ENCODE data around the gene TBCEL. TPM values are rescaled to one million over a fixed set of nuclear protein-coding genes. Genes with fewer than 3 reads are reported as not detected.

Gene TBCEL
- total RNA-seq, 1 experiment from 2014 or later, result 17.2 TPM

DNA sequence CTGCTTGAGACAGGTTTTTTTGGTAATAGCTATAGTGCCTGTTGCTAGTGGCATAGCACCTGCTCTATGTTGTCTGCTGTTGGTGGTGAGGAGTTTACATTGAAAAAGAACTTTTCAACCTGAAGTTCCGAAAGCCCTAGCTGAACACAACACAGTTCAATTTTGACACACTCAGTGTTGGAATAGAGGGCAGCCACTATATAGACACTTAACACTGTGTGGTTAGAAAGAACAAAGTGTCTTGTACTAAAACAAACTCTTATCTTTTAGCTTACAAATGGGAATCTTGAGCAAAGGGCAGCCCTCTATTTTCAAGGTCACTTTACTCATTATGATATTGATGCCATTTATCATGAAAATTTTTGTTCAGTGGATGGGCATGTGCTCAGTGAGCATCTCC is 18.4 kb downstream of the TBCEL start:
- no peak for DNase-seq (ENCODE audit: unreplicated experiment)
- H3K4me1 Mint-ChIP-seq (ENCODE audit: insufficient read depth, unreplicated experiment), result peaks cover 7% of the 10 kb centered on the region
- H3K4me3 Mint-ChIP-seq (ENCODE audit: unreplicated experiment), result no peak overlapping the region
- POLR2A ChIA-PET, result interaction anchor here (2.2 kb wide), 1 partner anchor 10 kb away, joined by 8 read pairs; no protein-coding TSS in a partner anchor
- H3K27ac Mint-ChIP-seq (ENCODE audit: low read depth, unreplicated experiment), result no peak overlapping the region
- peaks cover 15% of the 10 kb centered on the region for H3K36me3 Mint-ChIP-seq (ENCODE audit: insufficient read depth, unreplicated experiment)
- BruUV-seq (replicated peaks), result no TSS peak
- H3K27me3 Mint-ChIP-seq (ENCODE audit: insufficient read depth, unreplicated experiment), result no peaks in the 10 kb centered on the region
- no peaks in the 10 kb centered on the region for H3K9me3 Mint-ChIP-seq (ENCODE audit: unreplicated experiment)
- CTCF ChIA-PET, result no interaction called here
- TF ChIP-seq, protein P1, sequence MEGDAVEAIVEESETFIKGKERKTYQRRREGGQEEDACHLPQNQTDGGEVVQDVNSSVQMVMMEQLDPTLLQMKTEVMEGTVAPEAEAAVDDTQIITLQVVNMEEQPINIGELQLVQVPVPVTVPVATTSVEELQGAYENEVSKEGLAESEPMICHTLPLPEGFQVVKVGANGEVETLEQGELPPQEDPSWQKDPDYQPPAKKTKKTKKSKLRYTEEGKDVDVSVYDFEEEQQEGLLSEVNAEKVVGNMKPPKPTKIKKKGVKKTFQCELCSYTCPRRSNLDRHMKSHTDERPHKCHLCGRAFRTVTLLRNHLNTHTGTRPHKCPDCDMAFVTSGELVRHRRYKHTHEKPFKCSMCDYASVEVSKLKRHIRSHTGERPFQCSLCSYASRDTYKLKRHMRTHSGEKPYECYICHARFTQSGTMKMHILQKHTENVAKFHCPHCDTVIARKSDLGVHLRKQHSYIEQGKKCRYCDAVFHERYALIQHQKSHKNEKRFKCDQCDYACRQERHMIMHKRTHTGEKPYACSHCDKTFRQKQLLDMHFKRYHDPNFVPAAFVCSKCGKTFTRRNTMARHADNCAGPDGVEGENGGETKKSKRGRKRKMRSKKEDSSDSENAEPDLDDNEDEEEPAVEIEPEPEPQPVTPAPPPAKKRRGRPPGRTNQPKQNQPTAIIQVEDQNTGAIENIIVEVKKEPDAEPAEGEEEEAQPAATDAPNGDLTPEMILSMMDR (IDR thresholded peaks at IDR 0.05; ENCODE audit: unreplicated experiment), result no peak
- intact Hi-C loops (cut with micrococcal nuclease), result no loop called here

DNA sequence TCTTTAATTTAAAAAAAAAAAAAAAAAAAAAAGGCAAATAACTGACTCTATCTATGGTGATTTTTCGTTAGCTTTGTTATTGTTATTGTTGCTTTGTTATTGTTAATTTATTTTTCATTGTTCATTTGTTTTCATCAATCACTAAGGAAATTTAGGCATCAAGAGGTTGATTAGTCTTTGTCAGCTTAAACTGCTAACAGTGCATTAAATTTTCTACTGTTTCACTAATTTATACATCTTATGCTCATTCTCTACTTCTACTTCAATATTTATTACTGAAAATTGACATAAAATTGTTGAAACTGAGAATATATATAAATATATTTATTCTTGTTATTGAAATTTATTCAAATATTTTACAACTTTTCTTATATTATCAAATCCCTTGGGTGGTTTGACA is 24.0 kb downstream of the TBCEL start:
- POLR2A ChIA-PET, result no interaction called here
- intact Hi-C loops (cut with micrococcal nuclease), result no loop called here
- Mint-ChIP-seq H3K4me3 (ENCODE audit: unreplicated experiment) (no peak overlapping the region), H3K27ac (ENCODE audit: low read depth, unreplicated experiment) (no peak overlapping the region), H3K27me3 (ENCODE audit: insufficient read depth, unreplicated experiment) (no peaks in the 10 kb centered on the region), H3K4me1 (ENCODE audit: insufficient read depth, unreplicated experiment) (no peaks in the 10 kb centered on the region), H3K9me3 (ENCODE audit: unreplicated experiment) (no peaks in the 10 kb centered on the region), H3K36me3 (ENCODE audit: insufficient read depth, unreplicated experiment) (peaks cover 47% of the 10 kb centered on the region)
- no peak for DNase-seq (ENCODE audit: unreplicated experiment)
- TF ChIP-seq, protein P1 (IDR thresholded peaks at IDR 0.05; ENCODE audit: unreplicated experiment), result no peak
- BruUV-seq (replicated peaks), result no TSS peak
- CTCF ChIA-PET, result interaction anchor here (2.3 kb wide), 1 partner anchor 147 kb away, joined by 7 read pairs; no protein-coding TSS in a partner anchor

DNA sequence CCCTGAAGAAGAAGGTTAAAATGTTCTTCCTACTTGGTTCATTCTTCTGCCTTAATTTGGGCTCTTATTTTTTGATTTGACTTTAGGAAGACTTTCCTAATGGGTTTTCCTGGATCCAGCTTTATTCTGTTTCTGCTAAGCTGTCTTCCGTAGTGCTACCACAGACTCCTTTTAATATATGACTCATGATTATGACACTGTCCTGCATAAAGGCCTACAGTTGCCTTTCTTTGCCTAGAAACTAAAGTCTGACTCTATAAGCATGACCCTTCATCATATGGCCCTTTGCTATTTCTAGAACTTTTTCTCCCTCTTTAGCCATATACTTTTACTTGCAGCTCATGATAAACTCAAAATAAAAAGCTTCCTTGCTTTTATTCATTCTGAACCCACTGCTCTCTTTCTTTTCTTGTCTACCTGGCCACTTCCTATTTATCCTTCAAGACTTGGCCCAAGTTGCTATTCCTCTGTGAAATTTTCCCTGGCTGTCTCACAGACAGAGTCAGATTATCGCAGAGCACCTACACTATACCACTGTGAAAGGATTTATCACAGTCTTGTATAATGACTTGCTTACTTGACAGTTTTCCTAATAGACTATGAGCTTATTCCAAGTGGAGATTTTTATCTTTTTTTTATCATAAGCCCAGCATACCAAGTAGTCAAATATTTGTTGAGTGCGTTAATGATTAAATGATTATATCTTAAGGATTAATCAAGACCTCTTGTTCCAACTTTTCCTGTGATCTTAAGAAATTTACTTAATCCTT is 24.7 kb downstream of the TBCEL start:
- ChIA-PET POLR2A (no interaction called here), CTCF (interaction anchor here (0.6 to 2.3 kb wide), 4 partner anchors 10 to 146 kb away, joined by 3 to 7 read pairs (median 3); no protein-coding TSS in a partner anchor)
- H3K27me3 Mint-ChIP-seq (ENCODE audit: insufficient read depth, unreplicated experiment), result no peaks in the 10 kb centered on the region
- H3K36me3 Mint-ChIP-seq (ENCODE audit: insufficient read depth, unreplicated experiment), result peaks cover 54% of the 10 kb centered on the region
- H3K4me1 Mint-ChIP-seq (ENCODE audit: insufficient read depth, unreplicated experiment), result no peaks in the 10 kb centered on the region
- TF ChIP-seq, protein P1 (IDR thresholded peaks at IDR 0.05; ENCODE audit: unreplicated experiment), result no peak
- no peak overlapping the region for H3K27ac Mint-ChIP-seq (ENCODE audit: low read depth, unreplicated experiment)
- BruUV-seq (replicated peaks), result no TSS peak
- intact Hi-C loops (cut with micrococcal nuclease), result no loop called here
- H3K4me3 Mint-ChIP-seq (ENCODE audit: unreplicated experiment), result no peak overlapping the region
- DNase-seq (ENCODE audit: unreplicated experiment), result peak; percentile 9
- no peaks in the 10 kb centered on the region for H3K9me3 Mint-ChIP-seq (ENCODE audit: unreplicated experiment)

DNA sequence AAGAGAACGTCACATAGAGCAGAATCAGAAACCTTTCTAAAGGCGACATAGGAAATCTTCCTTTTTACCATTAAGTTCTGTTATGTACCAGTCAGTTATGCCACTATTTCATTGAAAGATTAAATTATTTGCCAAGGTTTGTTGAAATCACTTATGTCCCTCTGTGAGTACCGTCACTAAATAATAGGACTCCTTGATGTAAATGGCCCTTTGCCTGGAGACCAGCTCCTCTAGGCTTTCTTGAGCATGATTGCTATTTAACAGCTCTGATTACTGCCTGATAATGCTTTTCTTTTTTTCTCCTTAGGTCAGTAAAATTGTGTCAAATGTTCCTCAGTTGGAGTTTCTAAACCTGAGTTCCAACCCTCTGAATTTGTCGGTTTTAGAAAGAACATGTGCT is 29.3 kb downstream of the TBCEL start:
- Mint-ChIP-seq H3K27me3 (ENCODE audit: insufficient read depth, unreplicated experiment) (no peaks in the 10 kb centered on the region), H3K36me3 (ENCODE audit: insufficient read depth, unreplicated experiment) (peaks cover 58% of the 10 kb centered on the region), H3K4me3 (ENCODE audit: unreplicated experiment) (no peak overlapping the region), H3K4me1 (ENCODE audit: insufficient read depth, unreplicated experiment) (no peaks in the 10 kb centered on the region), H3K9me3 (ENCODE audit: unreplicated experiment) (no peaks in the 10 kb centered on the region), H3K27ac (ENCODE audit: low read depth, unreplicated experiment) (no peak overlapping the region)
- intact Hi-C loops (cut with micrococcal nuclease), result no loop called here
- TF ChIP-seq, protein P1 (IDR thresholded peaks at IDR 0.05; ENCODE audit: unreplicated experiment), result no peak
- POLR2A ChIA-PET, result interaction anchor here (2.3 kb wide), 1 partner anchor 11 kb away, joined by 8 read pairs; no protein-coding TSS in a partner anchor
- no peak for DNase-seq (ENCODE audit: unreplicated experiment)
- CTCF ChIA-PET, result no interaction called here
- no TSS peak for BruUV-seq (replicated peaks)

All from MCF 10A (cell line).